Measurements from ENCODE around the gene MMP15.

MMP15 gene

DNA sequence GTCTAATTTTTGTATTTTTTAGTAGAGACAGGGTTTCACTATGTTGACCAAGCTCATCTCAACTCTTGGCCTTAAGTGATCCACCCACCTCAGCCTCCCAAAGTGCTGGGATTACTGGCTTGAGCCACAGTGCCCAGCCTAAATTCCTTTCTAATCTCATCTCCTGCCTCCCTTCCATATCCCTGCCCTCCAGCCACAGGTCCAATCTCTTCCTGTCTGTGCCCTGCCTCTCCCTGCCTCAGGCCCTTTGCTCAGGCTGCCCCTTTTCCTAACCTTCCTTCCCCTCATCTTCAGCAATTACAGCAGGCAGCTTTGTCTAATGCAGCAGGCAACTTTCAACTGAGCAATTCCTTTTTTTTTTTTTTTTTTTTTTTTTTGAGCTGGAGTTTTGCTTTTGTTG is 56.8 kb downstream of the MMP15 start:
- no peak overlapping the region for H3K9ac ChIP-seq (ENCODE audit: low read depth, low read length)
- no peaks in the 10 kb centered on the region for H3K9me3 ChIP-seq (ENCODE audit: insufficient read depth, low read length, severe bottlenecking)
- no peaks in the 10 kb centered on the region for H3K4me1 ChIP-seq (ENCODE audit: insufficient read depth, low read length)
- no peak for DNase-seq
- no peak overlapping the region for H2AFZ ChIP-seq (ENCODE audit: low read depth, low read length)
- no peaks in the 10 kb centered on the region for H4K20me1 ChIP-seq (ENCODE audit: insufficient read depth, low read length)
- H3K4me3 ChIP-seq (ENCODE audit: low read depth in 1 of 2, low read length in 2 of 2), result no peak overlapping the region
- no peaks in the 10 kb centered on the region for H3K27me3 ChIP-seq (ENCODE audit: insufficient read depth, low read length, poor library complexity)
- H3K79me2 ChIP-seq (ENCODE audit: insufficient read depth, low read length), result no peaks in the 10 kb centered on the region
- no peak for ATAC-seq (ENCODE audit: insufficient read depth, low read depth)
- no peak overlapping the region for H3K4me2 ChIP-seq (ENCODE audit: insufficient read depth, low read length)
- H3K27ac ChIP-seq (ENCODE audit: low read length), result no peak overlapping the region
- TF ChIP-seq, protein P1, sequence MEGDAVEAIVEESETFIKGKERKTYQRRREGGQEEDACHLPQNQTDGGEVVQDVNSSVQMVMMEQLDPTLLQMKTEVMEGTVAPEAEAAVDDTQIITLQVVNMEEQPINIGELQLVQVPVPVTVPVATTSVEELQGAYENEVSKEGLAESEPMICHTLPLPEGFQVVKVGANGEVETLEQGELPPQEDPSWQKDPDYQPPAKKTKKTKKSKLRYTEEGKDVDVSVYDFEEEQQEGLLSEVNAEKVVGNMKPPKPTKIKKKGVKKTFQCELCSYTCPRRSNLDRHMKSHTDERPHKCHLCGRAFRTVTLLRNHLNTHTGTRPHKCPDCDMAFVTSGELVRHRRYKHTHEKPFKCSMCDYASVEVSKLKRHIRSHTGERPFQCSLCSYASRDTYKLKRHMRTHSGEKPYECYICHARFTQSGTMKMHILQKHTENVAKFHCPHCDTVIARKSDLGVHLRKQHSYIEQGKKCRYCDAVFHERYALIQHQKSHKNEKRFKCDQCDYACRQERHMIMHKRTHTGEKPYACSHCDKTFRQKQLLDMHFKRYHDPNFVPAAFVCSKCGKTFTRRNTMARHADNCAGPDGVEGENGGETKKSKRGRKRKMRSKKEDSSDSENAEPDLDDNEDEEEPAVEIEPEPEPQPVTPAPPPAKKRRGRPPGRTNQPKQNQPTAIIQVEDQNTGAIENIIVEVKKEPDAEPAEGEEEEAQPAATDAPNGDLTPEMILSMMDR (IDR thresholded peaks at IDR 0.05; ENCODE audit: borderline replicate concordance, extremely low read depth, low read length, poor library complexity, severe bottlenecking), result no peak
- TF ChIP-seq EZH2 (IDR thresholded peaks at IDR 0.05; ENCODE audit: borderline replicate concordance, low read depth, low read length, severe bottlenecking), result no peak
- no peaks in the 10 kb centered on the region for H3K36me3 ChIP-seq (ENCODE audit: insufficient read depth, low read length)

DNA sequence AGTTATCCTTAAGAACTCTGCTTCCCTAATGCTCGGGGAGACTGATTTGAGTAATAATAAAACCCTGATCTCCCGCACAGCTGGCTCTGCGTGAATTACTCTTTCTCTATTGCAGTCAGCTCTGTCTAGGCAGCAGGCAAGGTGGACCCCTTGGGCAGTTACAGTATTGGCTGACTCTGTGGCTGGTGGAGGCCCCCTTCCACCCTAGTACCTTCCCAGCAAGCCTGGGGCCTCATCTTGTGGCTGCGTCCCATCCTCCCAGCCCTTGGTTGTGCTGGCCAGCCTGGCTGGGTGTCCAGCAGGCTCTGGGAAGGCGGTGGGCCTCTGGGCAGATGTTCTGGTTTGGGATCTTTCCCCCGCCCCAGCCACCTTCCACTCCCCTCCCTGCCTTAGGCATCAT is 59.1 kb downstream of the MMP15 start:
- Histone ChIP-seq H3K27me3 (ENCODE audit: insufficient read depth, low read length, poor library complexity) (no peaks in the 10 kb centered on the region), H3K4me3 (ENCODE audit: low read depth in 1 of 2, low read length in 2 of 2) (no peak overlapping the region), H3K9ac (ENCODE audit: low read depth, low read length) (no peak overlapping the region), H3K9me3 (ENCODE audit: insufficient read depth, low read length, severe bottlenecking) (no peaks in the 10 kb centered on the region), H3K36me3 (ENCODE audit: insufficient read depth, low read length) (no peaks in the 10 kb centered on the region), H2AFZ (ENCODE audit: low read depth, low read length) (no peak overlapping the region), H3K27ac (ENCODE audit: low read length) (no peak overlapping the region), H3K79me2 (ENCODE audit: insufficient read depth, low read length) (no peaks in the 10 kb centered on the region), H4K20me1 (ENCODE audit: insufficient read depth, low read length) (no peaks in the 10 kb centered on the region), H3K4me1 (ENCODE audit: insufficient read depth, low read length) (no peaks in the 10 kb centered on the region), H3K4me2 (ENCODE audit: insufficient read depth, low read length) (no peak overlapping the region)
- no peak for DNase-seq
- no peak for ATAC-seq (ENCODE audit: insufficient read depth, low read depth)
- no peak for TF ChIP-seq EZH2 (IDR thresholded peaks at IDR 0.05; ENCODE audit: borderline replicate concordance, low read depth, low read length, severe bottlenecking)
- TF ChIP-seq, protein P1 (IDR thresholded peaks at IDR 0.05; ENCODE audit: borderline replicate concordance, extremely low read depth, low read length, poor library complexity, severe bottlenecking), result no peak

DNA sequence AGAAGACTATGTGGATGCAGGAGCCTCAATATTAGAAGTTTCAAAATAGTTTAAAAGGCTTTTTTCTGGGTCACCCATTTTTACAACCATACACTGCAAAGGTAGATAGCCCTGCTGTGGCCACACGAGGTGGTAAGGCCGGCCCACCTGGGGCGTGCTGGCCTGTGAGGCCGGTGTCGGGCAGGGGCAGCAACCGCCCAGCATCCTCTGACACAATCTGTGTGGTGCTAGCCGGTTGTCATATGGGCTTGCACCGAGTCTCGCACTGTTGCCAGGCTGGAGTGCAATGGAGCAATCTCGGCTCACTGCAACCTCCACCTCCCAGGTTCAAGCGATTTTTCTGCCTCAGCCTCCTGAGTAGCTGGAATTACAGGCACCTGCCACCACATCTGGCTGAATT is 59.6 kb downstream of the MMP15 start:
- ATAC-seq (ENCODE audit: insufficient read depth, low read depth) (no peak), DNase-seq (no peak)
- H3K4me3 ChIP-seq (ENCODE audit: low read depth in 1 of 2, low read length in 2 of 2), result no peak overlapping the region
- H4K20me1 ChIP-seq (ENCODE audit: insufficient read depth, low read length), result no peaks in the 10 kb centered on the region
- no peaks in the 10 kb centered on the region for H3K36me3 ChIP-seq (ENCODE audit: insufficient read depth, low read length)
- H3K79me2 ChIP-seq (ENCODE audit: insufficient read depth, low read length), result no peaks in the 10 kb centered on the region
- no peaks in the 10 kb centered on the region for H3K4me1 ChIP-seq (ENCODE audit: insufficient read depth, low read length)
- H3K27me3 ChIP-seq (ENCODE audit: insufficient read depth, low read length, poor library complexity), result no peaks in the 10 kb centered on the region
- H3K9me3 ChIP-seq (ENCODE audit: insufficient read depth, low read length, severe bottlenecking), result no peaks in the 10 kb centered on the region
- no peak overlapping the region for H3K9ac ChIP-seq (ENCODE audit: low read depth, low read length)
- no peak overlapping the region for H3K27ac ChIP-seq (ENCODE audit: low read length)
- no peak for TF ChIP-seq EZH2 (IDR thresholded peaks at IDR 0.05; ENCODE audit: borderline replicate concordance, low read depth, low read length, severe bottlenecking)
- TF ChIP-seq, protein P1 (IDR thresholded peaks at IDR 0.05; ENCODE audit: borderline replicate concordance, extremely low read depth, low read length, poor library complexity, severe bottlenecking), result no peak
- H3K4me2 ChIP-seq (ENCODE audit: insufficient read depth, low read length), result no peak overlapping the region
- no peak overlapping the region for H2AFZ ChIP-seq (ENCODE audit: low read depth, low read length)

Measured in DND-41 (cell line).